Breast epithelium (tissue), 4 donors: ENCODE results near the gene ITPR3. TPM values are rescaled to one million over a fixed set of nuclear protein-coding genes. Genes with fewer than 3 reads are reported as not detected.

Experiments used
- DNase-seq, 2 donors: peaks; one replicate each; pipeline ENCODE4 v3.0.0-alpha.2; 2019; ENCODE audit warnings: low spot score in 2 of 2
- H3K27ac ChIP-seq, 2 donors: fragments of 200-600 bp; sonication (generic) in 1 of 2; one replicate each; pipeline ENCODE4 v1.5.1; 2016 to 2019; ENCODE audit warnings: mild to moderate bottlenecking in 1 of 2
- H3K27me3 ChIP-seq, 2 donors: fragments of 200-600 bp; sonication (generic) in 1 of 2; one replicate each; pipeline versions ENCODE4 v1.5.1 to v1.6.0; 2017 to 2019; ENCODE audit warnings: control low read depth in 1 of 2, mild to moderate bottlenecking in 1 of 2
- H3K36me3 ChIP-seq: fragments of 200-600 bp; one replicate; pipeline ENCODE4 v1.5.1; 2019
- H3K4me1 ChIP-seq, 2 donors: fragments of 200-600 bp; sonication (generic); one replicate each; pipeline ENCODE4 v1.5.1; 2016 to 2019; ENCODE audit warnings: control low read depth in 1 of 2
- H3K4me3 ChIP-seq, 3 donors: fragments of 200-600 bp; sonication (generic); 1 replicate in 2 of 3; 2 replicates in 1 of 3; pipeline ENCODE4 v1.5.1; 2016 to 2019; ENCODE audit warnings: mild to moderate bottlenecking in 3 of 3, moderate library complexity in 2 of 3
- H3K9me3 ChIP-seq, 2 donors: fragments of 200-600 bp; sonication (generic) in 1 of 2; one replicate each; pipeline ENCODE4 v1.5.1; 2016 to 2019; ENCODE audit warnings: control low read depth in 1 of 2
- POLR2A ChIP-seq: fragments of 450-650 bp; IDR thresholded peaks from one replicate; pipeline ENCODE4 v1.6.1; 2016; ENCODE audit warnings: antibody characterized with exemption, mild to moderate bottlenecking, moderate library complexity
- POLR2AphosphoS5 ChIP-seq, 3 donors: sonication (generic); formaldehyde crosslinking; IDR thresholded peaks; one replicate each; pipeline ENCODE4 v1.6.1; 2017; ENCODE audit warnings: antibody characterized with exemption in 3 of 3
- intact Hi-C: fragments of 100-400 bp; cut with DNase I; formaldehyde crosslinking; loops from one replicate; pipeline ENCODE4 v1.15.1; 2023; ENCODE audit warnings: low total_unique reads
- total RNA-seq, 3 donors: library from RNA; depleted of rRNA; stranded (reverse); fragments of >200 nt; gene quantifications; one replicate each; pipeline ENCODE4 v1.1.0, GENCODE V29; 2016
- TF ChIP-seq, protein P1 (sequence below), 3 donors: fragments of 450-650 bp; IDR thresholded peaks; one replicate each; pipeline ENCODE4 v1.5.1; 2016 to 2017; ENCODE audit warnings: antibody characterized with exemption in 3 of 3, mild to moderate bottlenecking in 3 of 3, moderate library complexity in 3 of 3

ITPR3 gene
- total RNA-seq, 3 donors from 2014 or later, result 18.4 to 40.0 (median 27.7) TPM

DNA sequence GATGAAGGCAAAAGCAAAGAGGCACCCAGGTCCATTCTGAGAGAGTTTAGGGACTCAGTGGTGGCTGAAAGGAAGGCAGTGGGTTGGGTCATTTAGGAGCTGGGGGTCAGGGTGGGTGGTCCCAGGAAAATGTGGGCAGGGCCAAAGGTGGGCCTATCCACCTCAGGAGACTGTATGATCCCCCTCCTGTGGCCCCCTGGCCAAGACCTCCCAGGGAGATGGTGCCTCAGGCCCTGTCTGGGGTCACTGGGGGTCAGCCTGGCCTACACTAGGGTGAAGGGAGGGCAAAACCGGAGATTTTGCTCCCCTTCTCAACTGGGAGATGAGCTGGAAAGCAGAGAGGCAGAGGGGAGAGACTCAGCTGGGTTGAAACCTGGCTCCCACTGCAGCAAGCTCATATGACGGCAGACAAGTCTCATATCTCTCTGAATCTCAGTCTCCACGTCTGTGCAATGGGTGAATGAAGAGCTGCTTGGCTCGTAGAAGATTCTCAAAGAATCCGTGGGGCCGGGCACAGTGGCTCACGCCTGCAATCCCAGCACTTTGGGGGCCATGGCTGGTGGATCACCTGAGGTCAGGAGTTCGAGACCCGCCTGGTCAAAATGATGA, 29.6 kb upstream of the ITPR3 start:
- intact Hi-C loops, result loop anchor here (1.0 kb wide), 1 partner anchor 20 kb away; no protein-coding TSS in a partner anchor
- Histone ChIP-seq H3K4me3 (no peak overlapping the region), H3K27ac (peak overlapping the region in 1 of 2 donors; percentile 68), H3K4me1 (no peaks in the 10 kb centered on the region), H3K36me3 (no peaks in the 10 kb centered on the region), H3K9me3 (no peaks in the 10 kb centered on the region), H3K27me3 (no peaks in the 10 kb centered on the region)
- TF ChIP-seq, protein P1, sequence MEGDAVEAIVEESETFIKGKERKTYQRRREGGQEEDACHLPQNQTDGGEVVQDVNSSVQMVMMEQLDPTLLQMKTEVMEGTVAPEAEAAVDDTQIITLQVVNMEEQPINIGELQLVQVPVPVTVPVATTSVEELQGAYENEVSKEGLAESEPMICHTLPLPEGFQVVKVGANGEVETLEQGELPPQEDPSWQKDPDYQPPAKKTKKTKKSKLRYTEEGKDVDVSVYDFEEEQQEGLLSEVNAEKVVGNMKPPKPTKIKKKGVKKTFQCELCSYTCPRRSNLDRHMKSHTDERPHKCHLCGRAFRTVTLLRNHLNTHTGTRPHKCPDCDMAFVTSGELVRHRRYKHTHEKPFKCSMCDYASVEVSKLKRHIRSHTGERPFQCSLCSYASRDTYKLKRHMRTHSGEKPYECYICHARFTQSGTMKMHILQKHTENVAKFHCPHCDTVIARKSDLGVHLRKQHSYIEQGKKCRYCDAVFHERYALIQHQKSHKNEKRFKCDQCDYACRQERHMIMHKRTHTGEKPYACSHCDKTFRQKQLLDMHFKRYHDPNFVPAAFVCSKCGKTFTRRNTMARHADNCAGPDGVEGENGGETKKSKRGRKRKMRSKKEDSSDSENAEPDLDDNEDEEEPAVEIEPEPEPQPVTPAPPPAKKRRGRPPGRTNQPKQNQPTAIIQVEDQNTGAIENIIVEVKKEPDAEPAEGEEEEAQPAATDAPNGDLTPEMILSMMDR (IDR thresholded peaks at IDR 0.05), result no peak
- TF ChIP-seq POLR2A (no peak), POLR2AphosphoS5 (IDR thresholded peaks at IDR 0.05) (no peak)
- DNase-seq, result no peak

DNA sequence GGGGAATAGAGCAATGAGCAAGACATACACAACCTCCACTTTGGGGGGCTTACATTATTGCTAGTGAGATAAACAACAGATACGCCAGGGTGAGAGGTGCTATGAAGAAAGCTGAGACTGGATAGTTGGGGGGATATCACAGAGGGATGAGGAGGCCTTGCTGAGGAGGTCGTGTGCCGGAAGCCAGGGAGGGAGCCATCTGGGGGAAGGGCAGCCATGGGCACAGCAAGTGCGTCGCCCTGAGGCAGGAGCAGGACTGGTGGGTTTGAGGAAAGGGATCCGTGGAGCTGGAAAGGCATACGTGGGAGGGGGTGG, 28.9 kb upstream of the ITPR3 start:
- intact Hi-C loops, result no loop called here
- H3K9me3 ChIP-seq, result no peaks in the 10 kb centered on the region
- H3K4me3 ChIP-seq, result no peak overlapping the region
- no peaks in the 10 kb centered on the region for H3K27me3 ChIP-seq
- no peak for TF ChIP-seq POLR2A
- TF ChIP-seq, protein P1 (IDR thresholded peaks at IDR 0.05), result no peak
- TF ChIP-seq POLR2AphosphoS5 (IDR thresholded peaks at IDR 0.05), result no peak
- no peak overlapping the region for H3K27ac ChIP-seq
- no peak for DNase-seq
- no peaks in the 10 kb centered on the region for H3K4me1 ChIP-seq
- H3K36me3 ChIP-seq, result no peaks in the 10 kb centered on the region

DNA sequence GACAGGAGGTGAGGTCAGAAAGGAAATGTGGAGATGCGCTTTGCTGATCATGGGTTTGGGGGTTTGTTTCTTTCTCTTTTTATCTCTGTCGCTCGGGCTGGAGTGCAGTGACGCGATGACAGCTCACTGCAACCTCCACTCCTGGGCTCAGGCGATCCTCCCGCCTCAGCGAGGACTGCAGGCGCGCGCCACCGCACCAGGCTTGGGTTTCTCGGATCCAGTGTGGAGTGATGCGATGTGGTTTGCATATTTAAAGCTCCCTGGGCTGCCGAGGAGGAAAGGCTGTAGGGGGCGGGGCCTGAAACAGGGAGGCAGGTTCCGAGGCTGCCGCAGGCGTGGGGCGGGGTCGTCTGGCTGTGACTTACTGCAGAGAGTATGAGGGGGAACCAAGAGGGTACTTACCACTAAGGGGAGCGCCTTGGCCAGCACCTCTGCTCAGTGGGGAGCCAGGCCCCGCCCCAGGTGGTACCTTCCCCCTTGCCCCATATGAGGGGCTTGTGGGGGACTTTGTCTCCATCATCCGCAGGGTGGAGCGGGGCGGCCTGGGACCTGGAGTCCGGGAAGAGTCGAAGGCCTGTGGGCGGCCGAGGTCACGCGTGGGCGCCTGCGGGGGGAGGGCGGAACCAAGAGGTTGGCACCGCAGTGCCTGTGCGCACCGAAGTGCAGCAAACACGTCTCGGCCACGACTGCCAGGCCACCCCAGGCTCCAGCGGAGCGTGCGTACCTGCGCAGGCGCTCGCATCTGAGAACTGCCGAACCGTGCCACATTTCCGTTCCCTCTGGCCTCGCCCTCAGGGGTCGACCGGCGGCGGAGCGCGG, 28.3 kb upstream of the ITPR3 start:
- TF ChIP-seq POLR2A (no peak), POLR2AphosphoS5 (IDR thresholded peaks at IDR 0.05) (no peak)
- TF ChIP-seq, protein P1 (IDR thresholded peaks at IDR 0.05), result no peak
- Histone ChIP-seq H3K4me1 (no peaks in the 10 kb centered on the region), H3K4me3 (peak overlapping the region in 2 of 3 donors; percentile 42 to 63), H3K27ac (peak overlapping the region in 1 of 2 donors; percentile 40), H3K36me3 (no peaks in the 10 kb centered on the region), H3K9me3 (no peaks in the 10 kb centered on the region), H3K27me3 (no peaks in the 10 kb centered on the region)
- DNase-seq, result no peak
- intact Hi-C loops, result no loop called here

DNA sequence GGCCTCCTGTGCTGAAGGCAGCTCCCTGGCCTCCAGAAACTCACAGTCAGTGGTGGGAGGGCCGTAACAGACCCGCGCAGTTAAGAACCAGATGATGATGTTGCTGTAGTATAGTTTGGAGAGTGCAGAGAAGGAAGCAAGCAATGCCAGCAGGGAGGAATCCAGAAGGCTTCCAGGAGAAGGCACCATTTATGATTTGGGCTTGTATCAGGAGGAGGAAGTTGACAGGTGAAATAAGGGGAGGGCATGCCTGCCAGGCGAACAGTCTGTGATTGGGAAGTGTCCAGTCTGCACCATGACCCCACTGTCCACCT, 27.8 kb upstream of the ITPR3 start:
- Histone ChIP-seq H3K27ac (peak overlapping the region in 1 of 2 donors; percentile 40), H3K4me1 (no peaks in the 10 kb centered on the region), H3K36me3 (no peaks in the 10 kb centered on the region), H3K4me3 (peak overlapping the region in 2 of 3 donors; percentile 42 to 63), H3K9me3 (no peaks in the 10 kb centered on the region), H3K27me3 (no peaks in the 10 kb centered on the region)
- intact Hi-C loops, result no loop called here
- no peak for DNase-seq
- TF ChIP-seq POLR2AphosphoS5 (IDR thresholded peaks at IDR 0.05), result no peak
- no peak for TF ChIP-seq POLR2A
- TF ChIP-seq, protein P1 (IDR thresholded peaks at IDR 0.05), result no peak
